ENCODE results near the gene RCAN1.

Gene RCAN1

DNA sequence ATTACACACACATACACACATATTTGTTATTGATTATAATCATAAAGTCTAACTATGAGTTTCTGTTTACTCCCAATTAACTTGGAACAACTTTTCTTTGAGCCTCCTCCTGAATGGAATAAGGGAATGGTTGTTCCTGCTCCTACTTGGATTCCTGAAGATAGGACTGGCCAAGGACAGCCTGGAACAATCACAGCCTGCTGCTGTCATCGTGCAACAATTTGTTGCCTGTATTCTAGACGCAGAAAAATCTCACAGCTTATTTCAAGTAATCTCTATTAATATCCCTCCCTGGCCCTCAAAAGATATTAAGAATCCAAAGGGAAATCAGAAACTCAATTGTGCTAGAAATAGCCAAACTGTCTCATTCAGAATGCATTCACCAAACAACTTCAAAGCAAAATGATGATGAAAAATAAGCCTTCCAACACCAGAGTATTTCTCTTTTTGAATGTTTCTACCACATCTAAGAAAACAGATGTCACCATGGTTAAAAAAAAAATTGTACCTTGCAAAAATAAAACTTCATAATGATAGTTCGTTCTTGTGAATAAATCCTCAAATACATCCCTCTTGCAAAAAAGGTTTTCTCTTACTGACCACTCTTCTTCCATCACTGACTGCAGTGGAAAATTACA lies 30.9 kb downstream of the RCAN1 start:
- Histone ChIP-seq H3K27ac (peak overlapping the region in 1 of 2 donors; percentile 54), H3K4me3 (no peak overlapping the region)
- no peak for TF ChIP-seq CTCF (IDR thresholded peaks at IDR 0.05)
- DNase-seq (ENCODE audit: low spot score), result no peak

DNA sequence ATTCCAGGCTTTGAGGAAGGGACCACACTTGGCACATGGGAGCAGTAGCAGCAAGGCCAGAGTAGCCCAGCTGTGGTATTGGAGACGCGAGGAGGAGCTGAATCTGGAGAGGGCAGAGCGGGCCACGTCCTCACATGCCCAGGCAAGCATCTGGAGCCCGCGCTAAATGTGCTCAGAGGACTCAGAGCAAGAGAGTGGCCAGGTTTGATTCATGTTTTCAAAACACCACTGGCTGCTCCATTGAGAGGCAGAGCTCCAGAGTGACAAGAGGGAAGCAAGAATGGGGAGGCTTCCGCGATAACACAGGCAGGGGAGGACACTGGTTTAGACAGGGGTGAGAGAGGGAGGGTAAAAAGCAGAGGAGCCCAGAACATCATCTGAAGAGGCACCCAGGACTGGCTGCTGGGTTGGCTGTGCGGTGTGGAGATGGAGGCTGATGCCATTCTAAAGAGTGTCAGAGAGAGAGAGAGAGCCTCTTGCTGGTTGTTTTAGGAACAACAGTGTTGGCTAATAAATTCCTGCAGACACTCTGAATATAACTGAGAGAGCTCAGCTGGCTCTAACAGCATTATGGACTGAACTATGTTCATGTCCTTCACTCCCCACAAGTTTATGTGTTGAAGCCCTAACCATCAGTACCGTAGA lies 32.3 kb downstream of the RCAN1 start:
- DNase-seq (ENCODE audit: low spot score), result no peak

GRCh38 chr21:34580181-34580700 lies 34.7 kb downstream of the RCAN1 start:
- Histone ChIP-seq H3K27ac (peak overlapping the region; percentile 18 to 76), H3K4me3 (no peak overlapping the region)
- TF ChIP-seq CTCF (IDR thresholded peaks at IDR 0.05), result no peak
- no peak for DNase-seq (ENCODE audit: low spot score)

More for the DNA sequence above, 32.3 kb downstream of the RCAN1 start:
- Histone ChIP-seq H3K27ac (peak overlapping the region in 1 of 2 donors; percentile 54), H3K4me3 (no peak overlapping the region)
- no peak for TF ChIP-seq CTCF (IDR thresholded peaks at IDR 0.05)

GRCh38 chr21:34579411-34579810 lies 35.5 kb downstream of the RCAN1 start:
- no peak for DNase-seq (ENCODE audit: low spot score)
- no peak for TF ChIP-seq CTCF (IDR thresholded peaks at IDR 0.05)
- Histone ChIP-seq H3K27ac (peak overlapping the region in 1 of 2 donors; percentile 76), H3K4me3 (no peak overlapping the region)

- DNase-seq (ENCODE audit: low spot score), result no peak
- peak overlapping the region in 1 of 2 donors; percentile 14 for H3K27ac ChIP-seq
Measured at GRCh38 chr21:34576041-34576511, 38.8 kb downstream of the RCAN1 start.

More at GRCh38 chr21:34576041-34576511, 38.8 kb downstream of the RCAN1 start:
- no peak for TF ChIP-seq CTCF (IDR thresholded peaks at IDR 0.05)
- H3K4me3 ChIP-seq, result no peak overlapping the region

Data from coronary artery (tissue), 2 donors.